Measurements from ENCODE around the gene PCDHGB5. TPM values are rescaled to one million over a fixed set of nuclear protein-coding genes. Genes with fewer than 3 reads are reported as not detected.

Gene PCDHGB5
- total and polyA plus RNA-seq, 2 of the 13 experiments (the other 11 are each of a cell fraction or from before 2014, with no cell fraction given), result 0.08 to 0.44 TPM

GRCh38 chr5:141359790-141360426 is 37.8 kb upstream of the PCDHGB5 start, which contains the start of gene PCDHGB2 (continued):
- TF ChIP-seq ZUFSP (CRISPR knock-in tag; IDR thresholded peaks at IDR 0.05; ENCODE audit: borderline replicate concordance) (no peak), CTCF (CRISPR knock-in tag; IDR thresholded peaks at IDR 0.05) (peak; percentile 62), ELF3 (CRISPR knock-in tag; IDR thresholded peaks at IDR 0.05) (peak; percentile 27; the same call in 1 of the 2 replicates), SOX5 (CRISPR knock-in tag; IDR thresholded peaks at IDR 0.05; ENCODE audit: borderline replicate concordance) (no peak), ZNF577 (CRISPR knock-in tag; IDR thresholded peaks at IDR 0.05; ENCODE audit: borderline replicate concordance, low read depth) (no peak)

GRCh38 chr5:141360685-141361084 is 37.1 kb upstream of the PCDHGB5 start:
- H3K79me2 ChIP-seq (ENCODE audit: insufficient read depth, low read length), result no peaks in the 10 kb centered on the region
- no peak overlapping the region for H3K27ac ChIP-seq (ENCODE audit: extremely low read length, insufficient read depth, low read length)
- ATAC-seq (no peak), FAIRE-seq (no peak), DNase-seq (ENCODE audit: low spot score) (no peak)
- no TSS peak for BruUV-seq (replicated peaks)
- POLR2A ChIA-PET, result interaction anchor here (0.8 kb wide), 1 partner anchor 203 kb away, joined by 4 read pairs; no protein-coding TSS in a partner anchor
- intact Hi-C loops (cut with micrococcal nuclease; ENCODE audit: unreplicated experiment) (no loop called here), in situ Hi-C loops (cut with HindIII; ENCODE audit: extremely low pct_ligation_motif_present, low pct_unique_long_range_greater_than_20kb) (no loop called here)
- H2AFZ ChIP-seq (ENCODE audit: low read length), result no peak overlapping the region
- peaks cover 51% of the 10 kb centered on the region for H3K9me3 ChIP-seq (ENCODE audit: low read length)
- H3K4me2 ChIP-seq (ENCODE audit: low read depth, low read length), result peak overlapping the region; percentile 31
- H3K4me3 ChIP-seq (replicated peaks in 1 of 3; ENCODE audit: insufficient read depth in 1 of 3, low read depth in 2 of 3, low read length in 3 of 3), result peak overlapping the region in 1 of 3 experiments; percentile 63; a peak in 1 of 6 replicates
- 58% methylated on average over 13 of the region's 15 CpGs for WGBS (ENCODE audit: low lambda C conversion rate)
- no peak overlapping the region for H3K9ac ChIP-seq (ENCODE audit: insufficient read depth, low read depth, low read length)
- H4K20me1 ChIP-seq (ENCODE audit: insufficient read depth, low read length), result no peaks in the 10 kb centered on the region
- CTCF ChIA-PET (ENCODE audit: low intra/inter-chr PET ratio, low total read pairs), result interaction anchor here (1.6 to 1.8 kb wide), 2 partner anchors 164 to 203 kb away, joined by 5 to 10 read pairs; no protein-coding TSS in a partner anchor
- no peaks in the 10 kb centered on the region for H3K36me3 ChIP-seq (replicated peaks in 1 of 2; ENCODE audit: control insufficient read depth in 1 of 2, insufficient read depth in 2 of 2, low read length in 2 of 2)
- no peaks in the 10 kb centered on the region for H3K4me1 ChIP-seq (ENCODE audit: insufficient read depth, low read length)
- H3K27me3 ChIP-seq (ENCODE audit: control insufficient read depth in 1 of 2, insufficient read depth in 2 of 2, low read length in 2 of 2), result no peaks in the 10 kb centered on the region
- TF ChIP-seq RBAK (CRISPR knock-in tag; IDR thresholded peaks at IDR 0.05) (no peak), TFDP2 (CRISPR knock-in tag; IDR thresholded peaks at IDR 0.05) (no peak), ZNF512B (CRISPR knock-in tag; IDR thresholded peaks at IDR 0.05; ENCODE audit: borderline replicate concordance) (no peak), ZNF678 (CRISPR knock-in tag; IDR thresholded peaks at IDR 0.05) (no peak), BORCS8-MEF2B (CRISPR knock-in tag; IDR thresholded peaks at IDR 0.05) (no peak), ELK4 (CRISPR knock-in tag; IDR thresholded peaks at IDR 0.05; ENCODE audit: borderline replicate concordance) (no peak), ASH2L (IDR thresholded peaks at IDR 0.05; ENCODE audit: insufficient read length, low read depth, low read length) (no peak), RBFOX2 (IDR thresholded peaks at IDR 0.05; ENCODE audit: low read depth, low read length) (no peak)
